Measurements from ENCODE around the gene RAB33B.

Gene RAB33B

GRCh38 chr4:139472852-139473251, 18.9 kb downstream of the RAB33B start:
- peaks cover 41% of the 10 kb centered on the region for H3K36me3 Mint-ChIP-seq
- no peak overlapping the region for H3K4me3 Mint-ChIP-seq
- peaks cover 32% of the 10 kb centered on the region for H3K9me3 Mint-ChIP-seq
- no peaks in the 10 kb centered on the region for H3K4me1 Mint-ChIP-seq
- CTCF ChIA-PET, result interaction anchor here (1.0 kb wide), 1 partner anchor 25 kb away, joined by 3 read pairs; no protein-coding TSS in a partner anchor
- no peak overlapping the region for H3K27ac Mint-ChIP-seq
- no peaks in the 10 kb centered on the region for H3K27me3 Mint-ChIP-seq
- DNase-seq, result no peak

- Mint-ChIP-seq H3K9me3 (peaks cover 7% of the 10 kb centered on the region), H3K4me3 (no peak overlapping the region), H3K27ac (no peak overlapping the region), H3K27me3 (no peaks in the 10 kb centered on the region), H3K36me3 (peaks cover 17% of the 10 kb centered on the region), H3K4me1 (no peaks in the 10 kb centered on the region)
- CTCF ChIA-PET, result no interaction called here
- no peak for DNase-seq
These were observed 22.4 kb downstream of the RAB33B start for GRCh38 chr4:139476363-139476762.

GRCh38 chr4:139481465-139481864, 27.5 kb downstream of the RAB33B start:
- Mint-ChIP-seq H3K27ac (no peak overlapping the region), H3K4me3 (no peak overlapping the region), H3K4me1 (no peaks in the 10 kb centered on the region), H3K36me3 (no peaks in the 10 kb centered on the region), H3K9me3 (no peaks in the 10 kb centered on the region), H3K27me3 (peaks cover 8% of the 10 kb centered on the region)
- CTCF ChIA-PET, result interaction anchor here (0.6 kb wide), 1 partner anchor 393 kb away, joined by 3 read pairs; no protein-coding TSS in a partner anchor
- DNase-seq, result no peak

GRCh38 chr4:139483000-139483399, 29.1 kb downstream of the RAB33B start:
- H3K36me3 Mint-ChIP-seq, result no peaks in the 10 kb centered on the region
- no peak overlapping the region for H3K4me3 Mint-ChIP-seq
- H3K9me3 Mint-ChIP-seq, result no peaks in the 10 kb centered on the region
- no peaks in the 10 kb centered on the region for H3K4me1 Mint-ChIP-seq
- no peak overlapping the region for H3K27ac Mint-ChIP-seq
- H3K27me3 Mint-ChIP-seq, result peaks cover 8% of the 10 kb centered on the region
- DNase-seq, result no peak
- CTCF ChIA-PET, result no interaction called here

GRCh38 chr4:139484783-139485311, 30.9 kb downstream of the RAB33B start:
- no peak overlapping the region for H3K4me3 Mint-ChIP-seq
- CTCF ChIA-PET, result no interaction called here
- H3K27ac Mint-ChIP-seq, result no peak overlapping the region
- no peaks in the 10 kb centered on the region for H3K9me3 Mint-ChIP-seq
- H3K36me3 Mint-ChIP-seq, result no peaks in the 10 kb centered on the region
- no peaks in the 10 kb centered on the region for H3K4me1 Mint-ChIP-seq
- H3K27me3 Mint-ChIP-seq, result peaks cover 8% of the 10 kb centered on the region
- DNase-seq, result no peak

- DNase-seq, result no peak
- no peak overlapping the region for H3K27ac Mint-ChIP-seq
These were observed 34.5 kb downstream of the RAB33B start for GRCh38 chr4:139488442-139488841.

GRCh38 chr4:139489638-139490037, 35.7 kb downstream of the RAB33B start:
- Mint-ChIP-seq H3K4me1 (no peaks in the 10 kb centered on the region), H3K4me3 (no peak overlapping the region), H3K27ac (no peak overlapping the region), H3K9me3 (no peaks in the 10 kb centered on the region), H3K27me3 (peaks cover 16% of the 10 kb centered on the region), H3K36me3 (no peaks in the 10 kb centered on the region)
- no peak for DNase-seq
- CTCF ChIA-PET, result no interaction called here

More at GRCh38 chr4:139488442-139488841, 34.5 kb downstream of the RAB33B start:
- no peaks in the 10 kb centered on the region for H3K4me1 Mint-ChIP-seq
- no peak overlapping the region for H3K4me3 Mint-ChIP-seq
- peaks cover 20% of the 10 kb centered on the region for H3K27me3 Mint-ChIP-seq
- no peaks in the 10 kb centered on the region for H3K36me3 Mint-ChIP-seq
- CTCF ChIA-PET, result no interaction called here
- H3K9me3 Mint-ChIP-seq, result no peaks in the 10 kb centered on the region

- no peaks in the 10 kb centered on the region for H3K9me3 Mint-ChIP-seq
- H3K4me3 Mint-ChIP-seq, result no peak overlapping the region
- no peaks in the 10 kb centered on the region for H3K36me3 Mint-ChIP-seq
- peaks cover 12% of the 10 kb centered on the region for H3K27me3 Mint-ChIP-seq
- CTCF ChIA-PET, result no interaction called here
- no peaks in the 10 kb centered on the region for H3K4me1 Mint-ChIP-seq
- no peak overlapping the region for H3K27ac Mint-ChIP-seq
- DNase-seq, result no peak
These were observed 38.5 kb downstream of the RAB33B start for GRCh38 chr4:139492429-139492828.

- Mint-ChIP-seq H3K27me3 (peaks cover 12% of the 10 kb centered on the region), H3K4me3 (no peak overlapping the region), H3K9me3 (no peaks in the 10 kb centered on the region), H3K27ac (no peak overlapping the region), H3K4me1 (no peaks in the 10 kb centered on the region), H3K36me3 (no peaks in the 10 kb centered on the region)
- no peak for DNase-seq
- CTCF ChIA-PET, result no interaction called here
These were observed 39.3 kb downstream of the RAB33B start for GRCh38 chr4:139493176-139493575.

- Mint-ChIP-seq H3K27me3 (peaks cover 5% of the 10 kb centered on the region), H3K4me1 (peaks cover 6% of the 10 kb centered on the region), H3K9me3 (no peaks in the 10 kb centered on the region), H3K4me3 (no peak overlapping the region), H3K27ac (no peak overlapping the region), H3K36me3 (peaks cover 2% of the 10 kb centered on the region)
- no peak for DNase-seq
- CTCF ChIA-PET, result interaction anchor here (0.7 kb wide), 1 partner anchor 412 kb away, joined by 3 read pairs; no protein-coding TSS in a partner anchor
These were observed 45.3 kb downstream of the RAB33B start for GRCh38 chr4:139499186-139499585.

GRCh38 chr4:139501117-139501516, 47.2 kb downstream of the RAB33B start:
- no peak overlapping the region for H3K27ac Mint-ChIP-seq
- H3K9me3 Mint-ChIP-seq, result no peaks in the 10 kb centered on the region
- no peak for DNase-seq
- peaks cover 5% of the 10 kb centered on the region for H3K27me3 Mint-ChIP-seq
- H3K4me1 Mint-ChIP-seq, result peaks cover 6% of the 10 kb centered on the region
- no peak overlapping the region for H3K4me3 Mint-ChIP-seq
- CTCF ChIA-PET, result no interaction called here
- peaks cover 4% of the 10 kb centered on the region for H3K36me3 Mint-ChIP-seq

GRCh38 chr4:139501527-139501926, 47.6 kb downstream of the RAB33B start:
- no peak overlapping the region for H3K27ac Mint-ChIP-seq
- CTCF ChIA-PET, result interaction anchor here (1.1 kb wide), 1 partner anchor 64 kb away, joined by 3 read pairs; no protein-coding TSS in a partner anchor

GRCh38 chr4:139501927-139502899, 48.3 kb downstream of the RAB33B start:
- peaks cover 6% of the 10 kb centered on the region for H3K4me1 Mint-ChIP-seq
- CTCF ChIA-PET, result interaction anchor here (0.7 to 1.1 kb wide), 2 partner anchors 28 to 63 kb away, joined by 3 read pairs; no protein-coding TSS in a partner anchor
- no peak overlapping the region for H3K4me3 Mint-ChIP-seq
- H3K27ac Mint-ChIP-seq, result no peak overlapping the region
- peaks cover 4% of the 10 kb centered on the region for H3K36me3 Mint-ChIP-seq
- H3K27me3 Mint-ChIP-seq, result peaks cover 5% of the 10 kb centered on the region
- no peak for DNase-seq
- no peaks in the 10 kb centered on the region for H3K9me3 Mint-ChIP-seq

More at GRCh38 chr4:139501527-139501926, 47.6 kb downstream of the RAB33B start:
- H3K36me3 Mint-ChIP-seq, result peaks cover 4% of the 10 kb centered on the region
- H3K4me1 Mint-ChIP-seq, result peaks cover 6% of the 10 kb centered on the region
- DNase-seq, result no peak
- H3K9me3 Mint-ChIP-seq, result no peaks in the 10 kb centered on the region
- H3K27me3 Mint-ChIP-seq, result peaks cover 5% of the 10 kb centered on the region
- H3K4me3 Mint-ChIP-seq, result no peak overlapping the region

- Mint-ChIP-seq H3K27ac (no peak overlapping the region), H3K27me3 (peaks cover 5% of the 10 kb centered on the region), H3K36me3 (peaks cover 4% of the 10 kb centered on the region), H3K4me1 (peaks cover 6% of the 10 kb centered on the region), H3K4me3 (no peak overlapping the region), H3K9me3 (no peaks in the 10 kb centered on the region)
- CTCF ChIA-PET, result interaction anchor here (0.6 to 0.8 kb wide), 2 partner anchors 26 to 404 kb away, joined by 3 read pairs; no protein-coding TSS in a partner anchor
- DNase-seq, result no peak
These were observed 49.8 kb downstream of the RAB33B start for GRCh38 chr4:139503622-139504166.

Data from activated naive CD4-positive, alpha-beta T cell treated with anti-CD3 and anti-CD28 coated beads, Interleukin-2, amount 10 ng/mL, durations not matched to agents 7 days and 5 days (primary cell).